Osteocyte (in vitro differentiated cells): Measurements from ENCODE around the gene FAM20C. TPM values are rescaled to one million over a fixed set of nuclear protein-coding genes. Genes with fewer than 3 reads are reported as not detected.

Experiments used
- DNase-seq: peaks from one replicate; pipeline ENCODE4 v3.0.0; 2021; ENCODE audit warnings: mixed read lengths; ENCODE audit not compliant: unreplicated experiment; ENCODE audit errors: extremely low spot score
- H3K27ac Mint-ChIP-seq: one replicate; pipeline ENCODE4 v1.8.0; 2021; ENCODE audit warnings: mild to moderate bottlenecking, mixed read lengths; ENCODE audit not compliant: unreplicated experiment
- H3K27me3 Mint-ChIP-seq: one replicate; pipeline ENCODE4 v1.8.0; 2021; ENCODE audit warnings: mixed read lengths; ENCODE audit not compliant: unreplicated experiment
- H3K36me3 Mint-ChIP-seq: one replicate; pipeline ENCODE4 v1.8.0; 2021; ENCODE audit warnings: mixed read lengths; ENCODE audit not compliant: unreplicated experiment
- H3K4me1 Mint-ChIP-seq: one replicate; pipeline ENCODE4 v1.8.0; 2021; ENCODE audit warnings: mixed read lengths; ENCODE audit not compliant: unreplicated experiment
- H3K4me3 Mint-ChIP-seq: one replicate; pipeline ENCODE4 v1.8.0; 2021; ENCODE audit warnings: mild to moderate bottlenecking, moderate library complexity, mixed read lengths; ENCODE audit not compliant: unreplicated experiment
- H3K9me3 Mint-ChIP-seq: one replicate; pipeline ENCODE4 v1.8.0; 2021; ENCODE audit warnings: mixed read lengths; ENCODE audit not compliant: unreplicated experiment
- total RNA-seq: library from RNA; stranded (reverse); gene quantifications from 2 replicates; pipeline ENCODE4 v1.2.1, GENCODE V29; 2021
- TF ChIP-seq, protein P1 (sequence below): fragments of 200-600 bp; sonication (generic); IDR thresholded peaks from 2 replicates; pipeline ENCODE4 v1.5.0; 2021; ENCODE audit warnings: antibody characterized with exemption, mild to moderate bottlenecking, moderate library complexity

Gene FAM20C
- total RNA-seq, 1 donor from 2014 or later: 143 TPM

DNA sequence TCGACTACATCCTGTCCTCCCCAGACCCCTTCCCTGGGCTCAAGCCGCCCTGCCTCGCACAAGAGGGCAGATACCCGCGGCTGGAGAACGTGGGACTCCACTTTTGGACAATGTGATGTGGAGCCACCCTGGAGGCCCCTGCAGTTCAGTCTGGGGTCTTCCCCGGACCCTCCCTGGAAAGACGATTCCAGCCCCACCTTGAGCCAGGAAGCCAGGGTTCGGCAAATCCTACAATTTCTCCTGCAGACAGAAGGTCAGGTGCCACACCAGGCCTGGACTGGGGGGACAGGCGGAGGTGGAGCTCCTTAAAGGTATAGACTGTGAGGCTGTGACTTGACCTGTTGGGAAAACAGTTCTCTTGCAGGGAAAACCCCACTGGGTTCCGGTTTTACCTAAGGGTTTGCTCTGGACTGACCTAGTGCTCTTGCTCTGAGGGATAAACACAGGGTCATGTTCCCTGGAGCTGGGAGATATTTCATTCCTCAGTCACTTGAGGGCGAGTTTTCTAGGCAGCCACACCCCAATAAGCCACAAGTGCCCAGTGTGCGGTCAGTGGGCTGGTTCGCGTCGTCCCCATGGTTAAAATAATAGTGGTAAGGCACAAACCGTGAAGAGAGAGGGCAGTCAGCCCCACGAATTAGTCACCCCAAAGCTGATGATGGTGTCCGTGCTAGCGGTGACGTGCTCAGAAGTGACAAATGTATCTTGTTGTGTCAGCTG is 99.2 kb downstream of the FAM20C start:
- H3K27ac Mint-ChIP-seq: no peak overlapping the region
- no peak overlapping the region for H3K4me3 Mint-ChIP-seq
- peaks cover 13% of the 10 kb centered on the region for H3K4me1 Mint-ChIP-seq
- TF ChIP-seq, protein P1, sequence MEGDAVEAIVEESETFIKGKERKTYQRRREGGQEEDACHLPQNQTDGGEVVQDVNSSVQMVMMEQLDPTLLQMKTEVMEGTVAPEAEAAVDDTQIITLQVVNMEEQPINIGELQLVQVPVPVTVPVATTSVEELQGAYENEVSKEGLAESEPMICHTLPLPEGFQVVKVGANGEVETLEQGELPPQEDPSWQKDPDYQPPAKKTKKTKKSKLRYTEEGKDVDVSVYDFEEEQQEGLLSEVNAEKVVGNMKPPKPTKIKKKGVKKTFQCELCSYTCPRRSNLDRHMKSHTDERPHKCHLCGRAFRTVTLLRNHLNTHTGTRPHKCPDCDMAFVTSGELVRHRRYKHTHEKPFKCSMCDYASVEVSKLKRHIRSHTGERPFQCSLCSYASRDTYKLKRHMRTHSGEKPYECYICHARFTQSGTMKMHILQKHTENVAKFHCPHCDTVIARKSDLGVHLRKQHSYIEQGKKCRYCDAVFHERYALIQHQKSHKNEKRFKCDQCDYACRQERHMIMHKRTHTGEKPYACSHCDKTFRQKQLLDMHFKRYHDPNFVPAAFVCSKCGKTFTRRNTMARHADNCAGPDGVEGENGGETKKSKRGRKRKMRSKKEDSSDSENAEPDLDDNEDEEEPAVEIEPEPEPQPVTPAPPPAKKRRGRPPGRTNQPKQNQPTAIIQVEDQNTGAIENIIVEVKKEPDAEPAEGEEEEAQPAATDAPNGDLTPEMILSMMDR: no peak
- H3K9me3 Mint-ChIP-seq: no peaks in the 10 kb centered on the region
- H3K27me3 Mint-ChIP-seq: peaks cover 21% of the 10 kb centered on the region
- no peaks in the 10 kb centered on the region for H3K36me3 Mint-ChIP-seq
- no peak for DNase-seq

DNA sequence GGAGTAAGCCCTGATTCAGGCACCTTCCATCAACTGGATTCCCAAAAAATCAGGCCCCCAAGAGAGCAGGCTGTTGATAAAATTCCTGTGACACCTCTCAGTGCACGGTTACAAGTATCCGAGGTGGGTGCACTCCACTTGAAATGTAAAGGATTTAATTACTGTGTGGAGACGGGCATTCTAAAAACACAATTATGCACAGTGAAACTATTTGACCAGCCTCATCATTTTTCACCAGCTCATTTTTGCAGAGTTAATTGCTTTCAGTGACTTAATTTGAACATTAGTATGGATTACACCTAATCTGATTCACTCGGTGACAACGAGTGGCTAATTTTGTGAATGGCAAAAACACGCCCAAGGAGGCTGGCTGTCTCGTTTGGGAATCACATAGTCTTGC is 99.9 kb downstream of the FAM20C start:
- DNase-seq: no peak
- H3K27me3 Mint-ChIP-seq: peaks cover 21% of the 10 kb centered on the region
- TF ChIP-seq, protein P1: no peak
- no peaks in the 10 kb centered on the region for H3K36me3 Mint-ChIP-seq
- peaks cover 13% of the 10 kb centered on the region for H3K4me1 Mint-ChIP-seq
- H3K4me3 Mint-ChIP-seq: no peak overlapping the region
- no peaks in the 10 kb centered on the region for H3K9me3 Mint-ChIP-seq
- H3K27ac Mint-ChIP-seq: no peak overlapping the region

DNA sequence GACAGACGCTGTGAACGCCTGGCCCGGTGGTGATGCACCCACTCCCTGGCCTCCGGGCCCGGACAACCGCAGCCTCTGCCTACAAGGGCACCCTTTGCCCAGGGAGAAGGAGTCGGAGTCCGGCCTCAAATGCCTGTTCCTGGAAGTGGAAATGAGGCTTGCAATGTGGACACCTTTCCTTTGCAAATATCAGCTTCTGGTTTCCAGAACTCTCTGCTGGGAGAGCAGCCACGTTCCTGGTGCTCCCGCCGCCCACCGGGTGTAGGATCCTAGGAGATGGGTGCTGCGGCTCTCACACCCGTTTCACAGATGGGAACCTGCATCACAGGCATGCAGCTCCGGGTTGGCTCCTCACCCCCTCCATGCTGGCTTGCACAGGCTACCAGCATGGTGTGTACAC is 100.5 kb downstream of the FAM20C start:
- Mint-ChIP-seq H3K4me3 (no peak overlapping the region), H3K4me1 (peaks cover 13% of the 10 kb centered on the region), H3K9me3 (no peaks in the 10 kb centered on the region), H3K27ac (no peak overlapping the region), H3K27me3 (peaks cover 19% of the 10 kb centered on the region), H3K36me3 (no peaks in the 10 kb centered on the region)
- TF ChIP-seq, protein P1: no peak
- DNase-seq: no peak

DNA sequence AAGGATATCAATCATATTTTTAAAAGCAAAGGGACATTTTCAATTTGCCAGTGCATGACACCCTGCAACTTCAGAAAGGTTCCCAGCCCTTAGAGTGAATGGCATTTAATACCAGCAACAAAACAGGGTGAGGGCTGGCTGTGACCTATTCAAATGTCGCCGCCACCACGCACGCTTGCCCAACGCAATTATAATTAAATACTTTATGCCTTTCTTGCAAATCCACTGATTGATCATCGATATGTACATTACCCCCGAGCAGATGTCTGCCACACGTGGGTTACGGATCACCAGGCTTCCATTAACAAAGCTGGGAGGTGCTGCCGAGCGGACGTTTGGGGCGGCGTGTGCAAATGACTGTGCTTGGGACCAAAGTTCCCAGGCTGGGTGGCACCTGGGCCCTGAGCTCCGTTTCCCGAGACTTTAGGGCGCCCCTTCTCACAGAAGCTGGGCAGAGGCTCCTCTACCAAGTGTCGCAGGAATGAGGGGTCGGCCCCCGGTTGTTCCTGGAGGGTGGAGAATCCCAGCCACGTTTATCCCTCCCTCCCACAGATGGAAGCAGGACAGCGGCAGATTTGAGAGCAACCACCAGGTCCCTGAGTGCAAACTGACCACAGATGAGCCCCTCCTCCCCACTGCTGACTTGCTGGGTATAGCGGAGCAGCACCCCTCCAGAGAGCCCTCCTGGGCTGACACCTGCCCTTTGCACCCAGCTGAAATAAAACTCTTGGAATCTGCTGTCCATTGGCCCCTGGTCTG is 101.5 kb downstream of the FAM20C start:
- no peak for DNase-seq
- Mint-ChIP-seq H3K4me3 (no peak overlapping the region), H3K9me3 (no peaks in the 10 kb centered on the region), H3K27ac (no peak overlapping the region), H3K36me3 (no peaks in the 10 kb centered on the region), H3K27me3 (peaks cover 14% of the 10 kb centered on the region), H3K4me1 (peaks cover 13% of the 10 kb centered on the region)
- TF ChIP-seq, protein P1: no peak

DNA sequence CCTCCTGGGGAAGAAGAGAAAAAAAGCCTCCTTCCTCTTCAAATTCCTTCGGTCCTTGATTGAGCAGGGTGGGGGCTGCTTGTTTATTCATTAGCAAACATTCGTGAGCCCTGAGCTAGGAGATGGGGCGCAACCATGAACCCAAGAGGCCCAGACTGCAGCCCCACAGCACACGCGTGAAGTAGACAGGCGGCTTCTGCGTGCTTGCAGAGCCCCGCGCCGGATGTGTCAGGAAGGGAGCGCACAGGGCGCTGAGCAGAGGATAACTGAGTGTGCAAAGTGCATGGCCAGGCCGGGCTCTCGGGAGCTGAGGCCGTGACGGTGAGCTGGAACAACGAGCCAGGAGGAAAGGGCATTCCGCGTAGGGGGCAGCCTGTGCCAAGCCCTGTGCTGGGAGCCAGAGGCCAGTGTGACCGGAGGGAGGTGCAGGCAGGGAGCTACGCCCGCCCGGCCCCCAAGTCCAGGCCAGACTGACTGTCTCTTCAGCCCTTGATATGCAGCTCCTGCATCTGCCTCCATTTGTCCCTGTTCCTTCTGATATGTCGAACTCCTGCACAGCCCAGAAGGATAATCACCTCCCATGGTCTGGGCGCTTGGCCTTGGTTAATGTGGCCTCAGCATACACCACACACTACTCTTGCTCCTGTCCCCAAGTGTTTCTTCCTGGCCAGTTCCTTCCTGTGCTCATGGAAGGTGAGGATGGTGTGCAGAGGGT is 102.2 kb downstream of the FAM20C start:
- Mint-ChIP-seq H3K9me3 (no peaks in the 10 kb centered on the region), H3K4me3 (no peak overlapping the region), H3K27ac (no peak overlapping the region), H3K4me1 (peaks cover 13% of the 10 kb centered on the region), H3K27me3 (peaks cover 11% of the 10 kb centered on the region), H3K36me3 (no peaks in the 10 kb centered on the region)
- DNase-seq: no peak
- TF ChIP-seq, protein P1: no peak
